ENCODE measurements around the gene RCAN3. TPM values are rescaled to one million over a fixed set of nuclear protein-coding genes. Genes with fewer than 3 reads are reported as not detected.
"Not testable (repeated sequence)": the region's sequence is repeated elsewhere in the genome, so short reads cannot be mapped to it uniquely, and the experiment has no call there.

Gene RCAN3
- total and polyA plus RNA-seq, 7 donors, result 0.31 to 3.0 (median 0.96) TPM

DNA sequence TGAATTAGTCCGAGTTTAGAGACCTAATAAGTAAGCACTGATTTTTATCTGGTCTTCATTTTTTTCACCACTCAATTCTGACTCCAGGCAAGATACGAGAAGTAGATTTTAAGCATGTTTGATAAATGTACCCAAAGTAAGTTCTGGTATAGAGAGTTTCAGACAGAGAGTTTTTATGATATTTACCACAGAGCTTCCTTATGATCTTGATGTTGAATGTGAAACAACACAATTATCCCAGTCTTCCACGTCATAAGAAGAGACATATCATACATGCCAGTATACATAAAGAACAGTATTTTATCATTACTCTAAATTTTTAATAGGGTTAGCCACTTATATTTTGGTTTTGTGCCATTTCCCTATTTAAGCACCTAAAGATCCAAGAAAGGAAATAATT is 45.4 kb downstream of the RCAN3 start:
- Histone ChIP-seq H3K4me1 (peaks cover 3% of the 10 kb centered on the region), H3K9me3 (no peaks in the 10 kb centered on the region), H3K4me3 (no peak overlapping the region), H3K27me3 (ENCODE audit: insufficient read depth in 3 of 3, low read length in 2 of 3) (peaks cover 0 to 12% (median 0%) of the 10 kb centered on the region in 3 donors), H3K27ac (no peak overlapping the region), H3K36me3 (ENCODE audit: insufficient read depth in 1 of 2, low read depth in 1 of 2) (no peaks in the 10 kb centered on the region)
- intact Hi-C loops (cut with DNase I), result loop anchor here in 1 of 2 donors (10.0 kb wide), 1 partner anchor 77 kb away; no protein-coding TSS in a partner anchor
- ATAC-seq (no peak), DNase-seq (no peak)
- WGBS, 3 donors, result 79 to 81% (median 80%) methylated on average over 3 of the region's 3 CpGs
- no peak for TF ChIP-seq CTCF (IDR thresholded peaks at IDR 0.05)

- 26 to 38% (median 28%) methylated on average over 5 of the region's 5 CpGs for WGBS, 3 donors
- not testable (repeated sequence) for H3K9me3 ChIP-seq
Observed at GRCh38 chr1:24549210-24549609, 46.6 kb downstream of the RCAN3 start.

DNA sequence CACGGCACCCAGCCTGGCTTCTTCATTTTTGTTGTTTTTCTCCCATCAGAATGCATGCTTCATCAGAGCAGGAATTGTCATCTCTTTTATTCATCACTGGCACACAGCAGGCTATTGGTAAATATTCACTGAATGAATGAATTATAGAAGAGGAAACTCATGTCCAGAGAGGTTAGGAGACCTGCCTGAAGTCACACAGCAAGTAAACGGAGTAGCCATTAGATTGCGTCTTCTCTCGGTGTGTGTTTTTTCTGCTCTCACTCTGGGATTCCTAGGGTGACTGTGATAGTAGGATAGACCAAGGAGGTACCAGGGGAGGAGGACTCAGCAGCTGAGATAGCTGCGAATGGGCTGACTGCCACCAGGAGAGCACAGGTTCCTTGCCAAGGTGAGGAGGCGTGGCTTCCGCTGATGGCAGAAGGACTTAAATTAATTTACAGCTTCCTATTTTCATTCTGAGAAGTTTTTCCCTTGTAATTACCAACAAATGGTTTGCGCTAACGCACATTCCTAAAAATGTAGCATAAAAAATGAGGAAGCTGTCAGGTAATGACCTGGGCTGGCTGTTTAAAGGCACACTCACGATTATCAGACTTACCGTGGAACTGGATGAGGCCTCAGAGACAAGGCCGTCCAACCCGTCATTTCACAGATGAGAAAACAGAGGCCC is 48.8 kb downstream of the RCAN3 start:
- Histone ChIP-seq H3K27ac (no peak overlapping the region), H3K27me3 (ENCODE audit: insufficient read depth in 3 of 3, low read length in 2 of 3) (peaks cover 0 to 30% (median 7%) of the 10 kb centered on the region in 3 donors), H3K4me3 (no peak overlapping the region), H3K4me1 (peaks cover 3% of the 10 kb centered on the region), H3K9me3 (no peaks in the 10 kb centered on the region), H3K36me3 (ENCODE audit: insufficient read depth in 1 of 2, low read depth in 1 of 2) (no peaks in the 10 kb centered on the region)
- no peak for DNase-seq
- intact Hi-C loops (cut with DNase I), result loop anchor here in 1 of 2 donors (5.0 kb wide), 1 partner anchor 86 kb away; no protein-coding TSS in a partner anchor
- WGBS, 3 donors, result 73 to 81% (median 81%) methylated on average over 13 of the region's 13 CpGs
- no peak for ATAC-seq
- TF ChIP-seq CTCF (IDR thresholded peaks at IDR 0.05), result no peak

More at GRCh38 chr1:24549210-24549609, 46.6 kb downstream of the RCAN3 start:
- intact Hi-C loops (cut with DNase I), result loop anchor here in 1 of 2 donors (10.0 kb wide), 1 partner anchor 76 kb away; no protein-coding TSS in a partner anchor
- not testable (repeated sequence) for H3K27ac ChIP-seq; DNase-seq; H3K4me3 ChIP-seq; H3K36me3 ChIP-seq (ENCODE audit: insufficient read depth in 1 of 2, low read depth in 1 of 2); ATAC-seq; H3K4me1 ChIP-seq
- H3K27me3 ChIP-seq (ENCODE audit: insufficient read depth in 3 of 3, low read length in 2 of 3), result peaks cover 0 to 12% (median 0%) of the 10 kb centered on the region in 3 donors

GRCh38 chr1:24551960-24552571 is 49.4 kb downstream of the RCAN3 start:
- ATAC-seq (no peak), DNase-seq (no peak)
- H3K4me3 ChIP-seq, result no peak overlapping the region
- no peaks in the 10 kb centered on the region for H3K9me3 ChIP-seq
- H3K27me3 ChIP-seq (ENCODE audit: insufficient read depth in 3 of 3, low read length in 2 of 3), result peaks cover 0 to 37% (median 8%) of the 10 kb centered on the region in 3 donors
- intact Hi-C loops (cut with DNase I), result loop anchor here in 1 of 2 donors (5.0 kb wide), 1 partner anchor 85 kb away; no protein-coding TSS in a partner anchor
- no peaks in the 10 kb centered on the region for H3K36me3 ChIP-seq (ENCODE audit: insufficient read depth in 1 of 2, low read depth in 1 of 2)
- H3K27ac ChIP-seq, result no peak overlapping the region
- WGBS, 3 donors, result 58 to 66% (median 66%) methylated on average over 10 of the region's 10 CpGs
- H3K4me1 ChIP-seq, result peaks cover 3% of the 10 kb centered on the region
- no peak for TF ChIP-seq CTCF (IDR thresholded peaks at IDR 0.05)

- DNase-seq, result no peak
- H3K27me3 ChIP-seq (ENCODE audit: insufficient read depth in 3 of 3, low read length in 2 of 3), result peaks cover 0 to 43% (median 8%) of the 10 kb centered on the region in 3 donors
- no peak for TF ChIP-seq CTCF (IDR thresholded peaks at IDR 0.05)
- H3K9me3 ChIP-seq, result no peaks in the 10 kb centered on the region
- WGBS, 3 donors, result 83 to 90% (median 84%) methylated on average over 3 of the region's 3 CpGs
- H3K27ac ChIP-seq, result no peak overlapping the region
- intact Hi-C loops (cut with DNase I), result loop anchor here in 1 of 2 donors (5.0 kb wide), 1 partner anchor 83 kb away; no protein-coding TSS in a partner anchor
- no peak for ATAC-seq
- H3K4me1 ChIP-seq, result peaks cover 3% of the 10 kb centered on the region
- no peak overlapping the region for H3K4me3 ChIP-seq
- no peaks in the 10 kb centered on the region for H3K36me3 ChIP-seq (ENCODE audit: insufficient read depth in 1 of 2, low read depth in 1 of 2)
Observed at GRCh38 chr1:24553931-24554330, 51.3 kb downstream of the RCAN3 start.

Data from psoas muscle (tissue), 8 donors.